ENCODE results near the gene RCAN1.
"Not testable (repeated sequence)": the region's sequence is repeated elsewhere in the genome, so short reads cannot be mapped to it uniquely, and the experiment has no call there.

Gene RCAN1

DNA sequence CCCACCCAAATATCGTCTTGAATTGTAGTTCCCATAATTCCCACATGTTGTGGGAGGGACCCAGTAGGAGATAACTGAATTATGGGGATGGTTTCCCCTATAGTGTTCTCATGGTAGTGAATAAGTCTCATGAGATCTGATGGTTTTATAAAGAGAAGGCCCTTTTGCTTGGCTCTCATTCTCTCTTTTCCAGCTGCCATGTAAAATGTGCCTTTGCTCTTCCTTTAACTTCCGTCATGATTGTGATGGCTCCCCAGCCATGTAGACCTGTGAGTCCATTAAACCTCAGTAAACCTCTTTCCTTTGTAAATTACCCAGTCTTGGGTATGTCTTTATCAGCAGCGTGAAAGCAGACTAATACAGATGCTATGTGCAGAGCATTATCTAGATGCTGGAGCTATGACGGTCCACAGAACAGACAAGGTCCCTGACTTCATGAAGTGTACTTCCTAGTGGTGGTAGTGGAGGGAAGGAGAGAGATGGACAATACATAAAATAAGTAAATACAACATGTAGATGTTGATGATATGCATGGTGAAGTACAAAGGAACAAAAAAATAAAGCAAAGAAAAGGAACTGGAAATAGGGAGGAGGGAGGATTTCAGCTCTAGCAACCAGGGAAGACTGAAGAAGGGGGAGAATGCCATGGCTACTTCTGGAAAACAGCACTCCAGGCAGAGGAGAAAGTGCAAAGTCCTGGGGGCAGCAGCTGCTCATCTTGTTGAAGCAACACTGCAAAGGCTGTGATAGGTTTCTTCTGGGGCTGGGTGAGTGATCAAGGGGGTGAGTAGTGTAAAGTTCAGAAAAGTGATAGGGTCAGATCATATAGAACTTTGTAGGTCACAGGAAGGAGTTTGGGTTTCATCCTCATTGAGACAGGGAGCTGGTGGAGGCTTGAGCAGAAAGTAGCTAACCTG lies 6.8 kb upstream of the RCAN1 start:
- DNase-seq, result no peak

DNA sequence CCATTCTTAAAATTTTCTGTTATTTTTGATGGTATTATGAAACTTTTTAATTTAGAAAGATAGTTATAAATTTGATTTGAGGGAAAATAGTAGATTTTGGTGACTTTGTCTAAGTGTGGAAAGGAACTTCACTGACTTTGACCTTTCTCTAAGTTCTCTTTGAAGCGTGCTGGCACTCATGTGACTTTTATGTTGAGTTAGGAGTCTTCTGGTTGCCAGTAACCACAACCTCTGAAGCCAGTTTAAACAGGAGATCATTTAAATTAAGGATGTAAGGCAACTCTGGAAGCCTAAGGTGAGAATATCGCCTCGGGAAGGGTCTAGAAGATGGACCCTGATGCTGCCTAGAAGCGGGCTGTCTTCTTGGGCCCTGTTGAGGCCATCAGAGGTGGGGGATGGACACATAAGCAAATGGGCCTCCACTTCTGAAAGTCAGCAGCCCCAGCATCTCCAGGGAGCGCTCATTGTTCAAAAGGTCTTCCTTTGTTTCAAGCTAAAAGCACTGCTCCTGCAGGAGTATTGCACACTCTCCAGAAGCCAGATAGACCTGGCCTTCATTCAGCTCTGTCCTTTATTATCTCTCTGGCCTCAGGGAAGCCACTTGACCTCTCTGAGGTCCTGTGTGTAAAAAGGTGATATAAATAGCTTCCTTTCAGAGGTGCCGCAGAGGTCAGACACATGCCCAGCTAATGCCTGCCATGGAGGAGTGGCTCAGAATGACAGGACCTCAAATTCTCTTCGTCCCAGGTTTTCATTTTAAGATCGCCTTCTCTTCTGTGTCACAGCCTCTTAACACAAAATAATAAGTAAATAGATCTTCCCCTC lies 5.1 kb upstream of the RCAN1 start:
- no peak for DNase-seq

DNA sequence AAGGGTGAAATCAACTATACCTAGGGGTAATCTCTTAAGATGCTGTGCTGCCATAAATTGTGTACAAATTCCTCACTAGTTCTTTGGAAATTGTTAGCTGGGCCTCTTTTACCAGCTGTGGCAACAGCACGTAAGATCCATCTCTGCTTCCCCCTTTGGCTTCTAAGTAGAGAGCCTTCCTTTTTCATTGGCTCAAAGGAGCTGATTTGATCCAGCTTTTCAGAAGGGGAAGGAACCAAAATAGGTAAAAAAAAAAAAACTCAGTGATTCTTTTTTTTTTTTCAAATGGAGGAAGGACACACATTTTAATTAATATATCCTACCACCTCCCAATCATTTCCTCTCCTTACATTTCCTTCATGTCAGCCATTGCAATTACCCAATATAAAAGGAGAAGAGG lies 4.0 kb upstream of the RCAN1 start:
- DNase-seq, result no peak

DNA sequence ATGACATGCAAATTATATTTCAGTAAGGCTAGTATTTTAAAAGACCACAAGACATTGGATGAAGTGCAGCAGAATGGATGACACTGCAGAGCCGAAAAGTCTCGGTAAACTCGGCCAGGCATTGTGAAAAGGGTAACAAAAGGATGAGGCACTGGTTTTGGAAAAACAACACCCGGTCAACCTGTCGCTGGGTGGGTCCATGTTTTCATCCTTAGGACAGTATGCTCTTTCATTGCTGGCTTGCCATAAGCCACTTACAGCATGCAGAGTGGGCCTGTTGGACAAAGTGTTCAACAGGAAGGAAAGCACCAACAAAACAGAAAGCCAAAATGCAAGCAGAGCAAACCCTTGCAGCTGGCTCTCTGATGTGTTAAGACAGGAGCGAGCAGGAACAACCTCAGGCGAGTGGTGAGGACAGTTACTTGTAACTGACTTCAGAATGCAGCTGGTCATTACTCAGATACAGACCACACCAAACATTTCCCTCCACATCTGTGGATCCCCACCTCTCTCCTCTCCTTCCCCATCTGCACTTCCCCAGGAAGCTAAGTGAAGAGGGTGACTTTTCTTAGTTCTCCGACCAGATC lies 2.9 kb upstream of the RCAN1 start:
- no peak for DNase-seq

DNA sequence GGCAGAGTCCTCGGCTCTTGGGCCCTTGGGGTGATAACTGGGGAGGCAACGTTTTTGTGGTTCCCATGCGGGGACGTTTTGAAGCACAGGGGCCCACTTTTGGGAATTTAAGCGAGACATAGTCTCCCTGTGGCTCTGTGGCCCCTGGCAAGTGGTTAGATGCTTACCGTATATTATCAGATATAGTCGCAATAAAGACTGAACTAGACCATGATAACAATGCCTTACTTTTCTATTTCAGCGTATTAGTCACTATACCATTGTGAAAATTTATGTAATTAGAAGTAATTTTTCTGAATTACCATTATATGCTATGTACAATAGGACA lies 538 bp upstream of the RCAN1 start:
- DNase-seq, result no peak

DNA sequence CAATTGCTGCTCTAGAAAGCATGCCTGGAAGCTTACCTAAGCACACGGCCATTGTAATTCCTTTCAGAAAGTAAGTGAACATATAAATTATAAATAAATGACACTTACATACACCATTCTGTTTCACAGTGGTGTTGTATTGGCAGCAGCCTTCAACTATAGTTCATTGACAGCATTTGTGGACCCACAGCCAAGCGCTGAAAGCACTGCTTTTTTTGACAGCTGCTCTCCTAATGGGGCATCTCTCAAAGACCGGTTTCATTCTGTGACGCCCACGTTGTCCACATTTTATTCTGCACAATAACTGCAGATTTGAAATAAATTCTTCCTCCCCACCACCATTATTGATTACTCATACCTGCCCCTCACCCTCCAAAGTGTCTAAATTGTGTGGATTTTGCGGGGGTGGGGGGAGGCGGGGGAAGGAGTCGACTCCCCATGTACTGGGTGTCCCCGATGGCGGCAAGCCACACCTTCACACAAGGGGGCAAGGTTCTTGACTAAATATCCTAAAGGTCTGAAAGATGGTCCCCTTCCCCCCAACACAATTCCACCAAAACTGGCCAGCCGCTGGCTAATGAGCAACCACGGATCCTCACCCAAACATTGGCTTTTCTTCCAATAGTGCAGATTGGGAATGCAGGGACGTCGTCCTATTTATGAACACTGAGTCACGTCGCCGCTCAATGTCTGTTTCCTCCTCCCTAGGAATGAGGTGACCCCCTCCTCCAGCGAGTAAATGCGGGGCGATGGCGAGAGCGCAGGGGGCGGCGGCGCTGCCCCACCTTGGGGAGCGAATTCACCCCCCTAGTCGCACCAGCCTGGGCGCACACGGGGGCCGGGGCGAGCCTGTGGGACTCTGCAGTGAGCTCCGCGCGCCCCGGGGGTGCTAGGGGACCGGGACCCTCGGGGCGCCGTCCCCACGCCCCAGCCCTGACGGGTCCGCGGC lies 960 bp downstream of the RCAN1 start:
- DNase-seq, result no peak

DNA sequence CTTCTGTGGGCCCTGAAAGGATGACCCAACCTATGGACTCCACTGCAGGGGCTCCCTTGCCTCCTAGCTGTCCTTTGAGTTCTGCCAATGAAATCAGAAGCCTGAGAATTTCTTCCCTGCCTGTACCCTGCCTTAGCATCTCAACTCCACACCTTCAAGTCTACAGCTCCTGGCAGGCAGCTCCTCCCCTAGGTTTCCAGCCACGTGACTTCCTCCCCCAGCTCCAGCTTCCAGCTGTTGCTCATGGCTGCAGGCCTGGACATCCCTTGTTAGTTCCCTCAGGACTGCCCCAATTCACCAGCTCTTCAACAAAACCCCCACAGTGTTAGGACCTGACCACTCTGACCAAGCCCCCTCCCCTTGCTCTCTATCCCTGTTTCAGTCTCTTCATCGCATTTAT lies 2.4 kb downstream of the RCAN1 start:
- no peak for DNase-seq

DNA sequence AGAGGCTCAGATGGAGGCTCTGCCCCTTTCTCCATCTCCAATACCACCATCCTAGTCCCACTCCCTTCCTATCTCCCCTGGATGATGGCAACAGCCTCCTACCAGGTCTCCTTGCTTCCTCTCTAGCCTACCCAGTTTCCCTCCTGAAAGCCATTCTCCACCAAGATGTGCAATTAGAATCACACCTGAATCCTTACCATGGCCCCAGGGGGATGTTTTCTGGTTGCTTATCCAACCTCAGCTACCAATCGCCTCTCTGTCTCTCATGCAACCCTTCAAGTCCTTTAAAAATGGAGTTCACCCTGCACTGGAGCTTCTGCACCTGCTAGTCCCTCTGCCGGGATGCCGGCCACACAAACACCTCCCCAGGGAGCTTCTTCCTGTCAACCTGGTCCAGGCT lies 2.9 kb downstream of the RCAN1 start:
- DNase-seq, result no peak

DNA sequence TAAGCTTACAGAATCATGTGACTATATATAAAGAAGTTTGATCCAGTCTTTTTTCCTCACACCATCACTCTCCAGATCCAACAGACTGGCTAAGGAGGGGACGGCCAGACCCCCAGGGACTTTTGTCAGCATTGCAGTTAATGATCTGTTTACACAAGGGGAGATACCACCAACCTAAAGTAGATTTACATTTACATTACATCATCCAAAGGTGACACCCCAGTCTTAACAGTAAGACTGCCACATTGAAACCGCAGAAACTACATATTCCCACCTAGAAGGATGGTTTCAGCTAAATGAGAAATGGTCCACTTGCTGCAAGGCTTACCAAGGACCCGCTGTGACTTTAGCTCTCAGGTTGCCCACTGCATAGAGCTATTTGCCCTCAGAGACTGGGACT lies 3.4 kb downstream of the RCAN1 start:
- DNase-seq, result no peak

DNA sequence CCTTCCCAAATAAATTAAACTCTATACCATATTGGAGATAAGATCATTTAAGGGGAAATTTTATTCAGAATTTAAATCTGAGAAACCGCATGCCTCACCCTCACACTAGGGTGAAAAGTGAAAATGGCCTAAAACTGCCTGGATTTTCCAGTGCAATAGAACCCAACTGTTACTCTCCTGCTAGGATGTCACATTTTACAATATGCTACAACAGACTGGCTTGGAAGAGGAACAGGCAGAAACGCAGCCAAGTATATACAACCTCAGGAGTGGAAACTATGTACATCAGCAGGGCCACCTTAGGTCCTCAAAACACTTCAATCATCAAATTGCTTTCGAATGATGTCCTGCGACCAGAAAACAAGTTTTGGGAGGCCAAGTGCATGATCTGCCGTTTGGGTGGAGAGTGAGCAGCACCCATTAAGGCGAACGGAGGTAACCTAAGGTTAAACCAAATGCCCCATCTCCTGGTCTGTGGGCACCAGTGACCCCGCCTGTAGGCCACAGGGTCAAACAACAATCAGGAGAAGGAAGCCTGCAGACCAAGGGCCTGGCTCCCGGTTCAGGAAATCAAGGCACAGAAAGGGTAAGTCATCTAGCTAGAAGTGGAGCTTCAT lies 4.9 kb downstream of the RCAN1 start:
- DNase-seq, result no peak

DNA sequence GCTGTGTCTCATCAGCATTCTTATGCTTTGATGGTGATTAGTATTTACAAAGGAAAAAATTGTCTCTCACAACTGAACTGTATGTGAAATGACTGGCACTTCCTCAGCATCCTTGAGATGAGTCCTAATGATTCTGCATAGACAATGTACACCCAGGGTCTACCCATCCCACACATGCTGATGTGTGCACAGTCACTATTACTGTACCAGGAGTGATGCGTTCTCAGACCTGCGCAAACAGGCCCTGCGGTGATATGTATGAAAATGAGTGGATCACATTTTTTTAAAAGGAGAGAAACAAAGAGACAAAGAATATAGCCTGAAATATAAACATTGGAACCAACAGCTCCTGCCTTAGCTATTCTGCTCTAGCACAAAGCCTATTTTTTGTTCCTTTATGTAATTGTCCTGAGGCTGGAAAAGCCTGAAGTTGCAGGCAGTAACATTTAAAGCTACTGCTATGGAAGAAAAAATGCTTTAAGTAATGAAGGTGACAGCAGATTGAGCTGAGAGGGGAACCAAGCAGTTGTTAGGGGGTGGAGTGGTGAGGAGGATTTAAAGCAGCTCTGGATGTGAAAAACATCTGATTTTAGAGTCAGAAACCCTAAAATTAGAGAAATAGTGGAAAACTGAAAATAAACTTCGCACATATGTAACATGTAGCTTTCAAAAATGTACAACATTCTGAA lies 5.5 kb downstream of the RCAN1 start:
- no peak for DNase-seq

DNA sequence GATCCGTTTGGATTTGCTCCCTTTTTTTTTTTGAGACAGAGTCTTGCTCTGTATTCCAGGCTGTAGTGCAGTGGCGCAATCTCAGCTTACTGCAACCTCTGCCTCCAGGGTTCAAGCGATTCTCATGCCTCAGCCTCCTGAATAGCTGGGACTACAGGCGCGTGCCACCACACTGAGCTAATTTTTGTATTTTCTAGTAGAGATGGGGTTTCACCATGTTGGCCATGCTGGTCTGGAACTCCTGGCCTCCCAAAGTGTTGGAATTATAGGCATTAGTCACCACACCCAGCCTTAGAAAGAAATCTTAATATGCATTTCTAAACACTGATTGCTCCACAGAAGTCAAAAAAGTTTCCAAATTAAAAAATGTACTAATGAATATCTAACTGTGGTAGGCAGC lies 7.5 kb downstream of the RCAN1 start:
- DNase-seq, result not testable (repeated sequence)

DNA sequence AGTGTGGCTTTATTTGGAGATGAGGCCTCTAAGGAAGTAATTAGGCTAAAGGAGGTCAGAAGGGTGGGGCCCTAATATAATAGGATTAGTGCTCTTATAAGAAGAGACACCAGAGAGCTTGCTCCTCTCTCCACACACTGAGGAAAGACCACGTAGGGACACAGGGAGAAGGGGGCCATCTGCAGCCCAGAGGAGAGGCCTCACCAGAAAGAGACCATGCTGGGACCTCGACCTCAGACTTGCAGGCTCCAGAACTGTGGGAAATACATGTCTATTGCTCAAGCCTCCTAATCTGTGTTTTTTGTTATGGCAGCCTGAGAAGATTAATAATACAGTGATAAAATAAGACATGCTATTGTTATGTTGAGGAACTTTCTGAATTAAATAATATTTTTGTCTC lies 8.3 kb downstream of the RCAN1 start:
- DNase-seq, result no peak

DNA sequence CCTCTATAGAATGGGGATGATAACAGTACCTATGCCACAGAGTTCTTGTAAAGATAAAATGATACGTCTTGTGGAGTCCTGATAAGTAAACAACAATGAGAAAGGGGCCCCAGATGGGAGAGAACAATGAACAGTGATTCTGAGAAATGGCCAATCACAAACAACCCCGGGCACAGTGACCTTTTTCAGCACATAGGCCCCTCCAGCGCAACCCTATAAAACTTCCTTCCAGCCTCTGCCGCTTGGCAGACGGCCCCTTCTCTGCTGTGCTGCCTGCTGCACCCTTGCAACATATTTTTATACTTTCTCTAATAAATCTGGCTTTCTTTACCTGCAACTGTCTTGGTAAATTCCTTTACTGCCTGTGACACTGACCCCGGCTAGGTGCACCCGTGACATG lies 8.9 kb downstream of the RCAN1 start:
- no peak for DNase-seq

DNA sequence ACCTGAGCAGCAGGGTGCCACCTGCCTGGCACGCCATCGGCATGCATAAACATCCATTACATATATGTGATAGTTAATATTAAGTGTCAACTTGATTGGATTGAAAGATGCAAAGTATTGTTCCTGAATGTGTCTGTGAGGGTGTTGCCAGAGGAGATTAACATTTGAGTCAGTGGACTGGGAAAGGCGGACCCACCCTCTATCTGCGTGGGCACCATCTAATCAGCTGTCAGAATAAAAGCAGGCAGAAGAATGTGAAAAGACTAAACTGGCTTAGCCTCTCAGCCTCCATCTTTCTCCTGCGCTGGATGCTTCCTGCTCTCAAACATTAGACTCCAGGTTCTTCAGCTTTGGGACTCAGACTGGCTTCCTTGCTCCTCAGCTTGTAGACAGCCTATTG lies 10.0 kb downstream of the RCAN1 start:
- not testable (repeated sequence) for DNase-seq

DNA sequence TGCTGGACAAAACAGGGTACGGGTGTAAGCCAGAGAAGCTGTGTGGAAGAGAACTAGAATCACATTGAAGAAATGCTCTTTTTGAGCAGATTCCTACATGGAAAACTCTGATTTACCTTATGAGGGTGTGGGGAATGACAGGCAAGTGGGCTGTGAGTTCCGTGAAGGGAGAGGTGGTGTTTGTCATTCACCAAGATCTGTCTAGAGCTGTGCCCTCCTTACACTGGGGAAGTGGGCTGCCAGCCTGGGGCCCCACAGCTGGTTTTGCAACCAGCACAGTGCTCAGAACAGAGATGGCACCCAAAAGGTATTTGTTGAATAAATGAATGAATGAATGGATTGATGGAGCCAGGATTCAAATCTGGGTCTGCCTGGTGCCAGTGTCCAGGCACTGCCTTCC lies 10.4 kb downstream of the RCAN1 start:
- DNase-seq, result no peak

DNA sequence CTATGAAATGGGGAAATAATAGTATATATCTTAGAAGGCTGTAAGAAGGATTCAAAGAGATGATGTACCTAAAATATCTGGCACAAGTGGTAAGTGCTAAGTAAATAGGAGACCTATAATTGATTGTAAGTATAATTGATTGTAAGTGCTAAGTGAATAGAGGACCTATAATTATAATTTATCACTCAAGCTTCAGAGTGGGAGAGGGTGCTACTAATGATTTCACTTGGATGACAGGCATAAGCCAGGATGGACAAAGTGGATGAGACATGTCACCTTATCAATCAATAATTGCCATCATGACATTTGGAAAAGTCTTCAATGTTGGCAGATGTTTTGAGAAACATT lies 11.2 kb downstream of the RCAN1 start:
- DNase-seq, result no peak

DNA sequence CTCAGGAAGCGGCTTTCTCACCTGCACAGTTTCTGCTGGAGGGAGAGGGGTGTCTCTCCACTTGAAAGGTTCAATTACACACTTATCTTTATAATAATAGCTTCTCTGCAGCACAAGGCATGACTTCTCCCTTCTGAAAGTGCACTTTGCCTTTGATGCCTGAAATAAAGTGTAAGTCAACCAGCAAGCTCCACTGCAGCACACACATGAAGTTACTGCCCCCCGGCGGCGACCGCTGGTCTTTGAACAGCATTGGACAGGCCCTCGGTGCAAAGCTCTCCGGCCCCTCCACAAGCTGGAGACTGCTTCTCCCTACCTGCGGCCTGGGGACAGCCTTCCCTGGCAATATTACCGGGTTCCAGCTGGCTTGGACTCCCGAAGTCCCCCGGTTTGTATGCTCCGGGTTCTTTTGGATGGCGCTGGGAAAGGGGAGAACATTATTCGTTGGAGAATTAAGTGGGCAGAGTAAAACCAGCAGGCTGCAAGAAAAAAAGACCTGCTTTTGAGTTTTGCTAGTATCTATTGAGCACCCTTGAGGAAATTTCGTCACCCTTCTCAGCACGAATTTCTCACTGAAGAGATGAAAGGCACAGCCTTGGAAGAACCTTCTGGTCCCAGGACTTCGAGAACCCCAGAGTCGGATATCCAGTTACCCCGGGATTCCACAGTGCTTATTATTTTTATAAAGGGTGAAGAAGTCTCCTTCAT lies 11.8 kb downstream of the RCAN1 start:
- DNase-seq, result peak; percentile 63

DNA sequence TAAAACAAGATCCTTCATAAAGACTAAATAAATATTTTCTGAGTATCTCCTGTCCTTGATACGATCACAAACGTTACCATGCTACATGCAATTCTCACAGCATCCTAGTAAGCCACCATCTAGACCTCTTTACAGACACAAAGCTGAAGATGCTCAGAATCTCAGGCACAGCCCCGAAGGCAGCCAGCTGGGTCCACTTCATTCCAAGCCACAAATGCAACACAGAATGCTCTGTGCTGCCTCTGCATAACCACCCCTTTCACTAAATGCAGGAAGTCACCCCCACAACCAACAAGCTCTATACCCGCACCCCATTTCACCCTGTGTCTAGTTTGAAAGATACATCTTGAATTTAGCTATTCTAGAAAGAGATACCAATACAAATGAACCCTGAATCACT lies 12.9 kb downstream of the RCAN1 start:
- no peak for DNase-seq

DNA sequence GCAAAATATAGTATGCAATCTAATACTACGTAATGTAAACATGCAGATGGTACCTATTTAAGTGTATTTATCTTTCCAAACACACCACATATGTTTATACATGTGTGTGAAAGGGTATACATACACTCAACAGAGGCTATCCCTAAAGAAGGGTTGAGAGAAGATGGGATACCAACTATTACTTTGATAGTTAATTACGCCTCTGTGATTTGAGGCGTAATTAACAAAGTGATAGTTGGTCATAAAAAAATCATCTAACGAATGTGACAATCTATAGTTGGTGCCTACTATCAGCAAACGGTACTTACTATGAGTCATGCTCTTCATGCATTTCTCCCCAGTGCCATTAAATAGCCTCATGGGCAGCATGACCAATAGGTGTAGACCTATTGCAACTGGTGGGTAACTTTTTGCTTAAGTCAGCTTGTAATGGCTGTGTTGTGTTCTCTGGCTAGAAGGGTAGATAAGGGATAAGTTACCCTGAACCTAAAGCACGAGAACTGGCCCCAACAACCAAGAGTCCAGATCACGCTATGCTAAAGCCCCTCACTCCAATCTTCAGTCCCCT lies 15.3 kb downstream of the RCAN1 start:
- DNase-seq, result no peak

DNA sequence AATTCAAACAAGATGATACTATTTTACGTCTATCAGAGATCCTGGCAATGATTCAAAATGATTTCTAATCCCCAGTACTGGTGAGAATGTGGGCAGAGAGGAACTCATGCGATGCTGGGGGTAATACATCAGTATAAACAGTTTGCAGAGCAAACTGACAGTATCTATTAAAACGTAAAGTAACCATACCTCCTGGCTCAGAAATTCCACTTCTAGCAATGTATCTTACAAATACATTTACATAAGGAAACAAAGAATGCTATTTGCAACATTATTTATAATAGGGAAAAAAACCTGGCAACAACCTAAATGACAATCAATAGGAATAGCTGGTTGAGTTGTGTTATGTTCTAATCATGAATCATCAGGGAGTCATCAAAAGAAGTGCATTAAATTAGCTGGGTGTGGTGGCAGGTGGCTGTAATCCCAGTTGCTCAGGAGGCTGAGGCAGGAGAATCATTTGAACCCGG lies 15.9 kb downstream of the RCAN1 start:
- DNase-seq, result peak; percentile 56

All from NCI-H1436 treated with DMSO at 0.1 percent for 48 hours (cell line).